Measurements from ENCODE around the gene SMYD2. TPM values are rescaled to one million over a fixed set of nuclear protein-coding genes. Genes with fewer than 3 reads are reported as not detected.

SMYD2 gene, protein sequence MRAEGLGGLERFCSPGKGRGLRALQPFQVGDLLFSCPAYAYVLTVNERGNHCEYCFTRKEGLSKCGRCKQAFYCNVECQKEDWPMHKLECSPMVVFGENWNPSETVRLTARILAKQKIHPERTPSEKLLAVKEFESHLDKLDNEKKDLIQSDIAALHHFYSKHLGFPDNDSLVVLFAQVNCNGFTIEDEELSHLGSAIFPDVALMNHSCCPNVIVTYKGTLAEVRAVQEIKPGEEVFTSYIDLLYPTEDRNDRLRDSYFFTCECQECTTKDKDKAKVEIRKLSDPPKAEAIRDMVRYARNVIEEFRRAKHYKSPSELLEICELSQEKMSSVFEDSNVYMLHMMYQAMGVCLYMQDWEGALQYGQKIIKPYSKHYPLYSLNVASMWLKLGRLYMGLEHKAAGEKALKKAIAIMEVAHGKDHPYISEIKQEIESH
- 69.5 and 72.9 TPM in 2 replicates for polyA plus RNA-seq (2013)

GRCh38 chr1:214281021-214281719 lies at the start of gene SMYD2:
Gene SMYD2 (plus strand): TSS chr1:214281159. CDS start chr1:214281255, 96 bp downstream.
- H4K12ac ChIP-seq (ENCODE audit: low read depth, low read length): peak within 1 kb of the TSS; percentile 99
- H4K91ac ChIP-seq (ENCODE audit: low read depth, low read length): peak within 1 kb of the TSS; percentile 99
- peak within 1 kb of the TSS; percentile 95 for H4K8ac ChIP-seq (ENCODE audit: low read depth, low read length)
- no peak within 1 kb of the TSS for H3K23ac ChIP-seq (ENCODE audit: low read length)
- peak within 1 kb of the TSS; percentile 85 for H2BK12ac ChIP-seq (ENCODE audit: low read length)
- peak within 1 kb of the TSS; percentile 98 for H3K14ac ChIP-seq (ENCODE audit: low read length)
- peak within 1 kb of the TSS; percentile 100 for H3K27ac ChIP-seq (ENCODE audit: low read depth, low read length)
- H3K4ac ChIP-seq (ENCODE audit: low read depth, low read length): peak within 1 kb of the TSS; percentile 93
- peaks cover 8 to 17% of the 10 kb centered on the region in 2 experiments for H3K4me1 ChIP-seq (ENCODE audit: control insufficient read depth in 1 of 2, insufficient read depth in 2 of 2, low read length in 2 of 2)
- peaks cover 20% of the 10 kb centered on the region for H3K79me2 ChIP-seq (ENCODE audit: control insufficient read depth, insufficient read depth, low read length, poor library complexity)
- peak within 1 kb of the TSS; percentile 57 for H2AK5ac ChIP-seq (ENCODE audit: low read length)
- peak within 1 kb of the TSS; percentile 99 for H2AFZ ChIP-seq (ENCODE audit: insufficient read depth, low read length, poor library complexity)
- peak within 1 kb of the TSS; percentile 98 for H3K4me2 ChIP-seq (ENCODE audit: low read length)
- DNase-seq: peak; percentile 76
- H3K4me3 ChIP-seq (ENCODE audit: low read depth, low read length): peak within 1 kb of the TSS; percentile 86
- peaks cover 22% of the 10 kb centered on the region for H3K79me1 ChIP-seq (ENCODE audit: low read length)
- no peaks in the 10 kb centered on the region for H3K27me3 ChIP-seq (ENCODE audit: insufficient read depth, low read length)
- no peaks in the 10 kb centered on the region for H3K36me3 ChIP-seq (ENCODE audit: control insufficient read depth in 1 of 2, insufficient read depth in 2 of 2, low read length in 2 of 2)
- H3K18ac ChIP-seq (ENCODE audit: low read length): peak within 1 kb of the TSS; percentile 99
- peak within 1 kb of the TSS; percentile 92 for H2BK120ac ChIP-seq (ENCODE audit: insufficient read depth, low read length, poor library complexity)
- WGBS (ENCODE audit: extremely low coverage, insufficient coverage, insufficient read length): no CpG with 5 or more reads among the region's 94 CpGs
- H3K9me3 ChIP-seq (ENCODE audit: insufficient read depth, low read depth, low read length): no peaks in the 10 kb centered on the region
- peak within 1 kb of the TSS; percentile 90 for H3K9ac ChIP-seq (ENCODE audit: low read length)
- H2BK5ac ChIP-seq (ENCODE audit: low read depth, low read length, poor library complexity): peak within 1 kb of the TSS; percentile 97

- Histone ChIP-seq H3K9me3 (ENCODE audit: insufficient read depth, low read depth, low read length) (no peaks in the 10 kb centered on the region), H2BK12ac (ENCODE audit: low read length) (no peak overlapping the region), H3K23ac (ENCODE audit: low read length) (no peak overlapping the region), H4K8ac (ENCODE audit: low read depth, low read length) (no peak overlapping the region), H3K79me2 (ENCODE audit: control insufficient read depth, insufficient read depth, low read length, poor library complexity) (no peaks in the 10 kb centered on the region), H2BK120ac (ENCODE audit: insufficient read depth, low read length, poor library complexity) (no peak overlapping the region), H3K4ac (ENCODE audit: low read depth, low read length) (no peak overlapping the region), H2AFZ (ENCODE audit: insufficient read depth, low read length, poor library complexity) (no peak overlapping the region), H2AK5ac (ENCODE audit: low read length) (no peak overlapping the region), H3K14ac (ENCODE audit: low read length) (no peak overlapping the region), H4K12ac (ENCODE audit: low read depth, low read length) (no peak overlapping the region), H3K79me1 (ENCODE audit: low read length) (no peaks in the 10 kb centered on the region), H3K4me3 (ENCODE audit: low read depth, low read length) (no peak overlapping the region), H3K36me3 (ENCODE audit: control insufficient read depth in 1 of 2, insufficient read depth in 2 of 2, low read length in 2 of 2) (no peaks in the 10 kb centered on the region), H4K91ac (ENCODE audit: low read depth, low read length) (no peak overlapping the region), H3K9ac (ENCODE audit: low read length) (no peak overlapping the region), H2BK5ac (ENCODE audit: low read depth, low read length, poor library complexity) (no peak overlapping the region), H3K4me1 (ENCODE audit: control insufficient read depth in 1 of 2, insufficient read depth in 2 of 2, low read length in 2 of 2) (no peaks in the 10 kb centered on the region), H3K18ac (ENCODE audit: low read length) (no peak overlapping the region), H3K27me3 (ENCODE audit: insufficient read depth, low read length) (no peaks in the 10 kb centered on the region), H3K27ac (ENCODE audit: low read depth, low read length) (no peak overlapping the region), H3K4me2 (ENCODE audit: low read length) (no peak overlapping the region)
- DNase-seq: no peak
- no CpG with 5 or more reads among the region's 9 CpGs for WGBS (ENCODE audit: extremely low coverage, insufficient coverage, insufficient read length)
Observed at GRCh38 chr1:214233856-214234634, 46.9 kb upstream of the SMYD2 start.

DNA sequence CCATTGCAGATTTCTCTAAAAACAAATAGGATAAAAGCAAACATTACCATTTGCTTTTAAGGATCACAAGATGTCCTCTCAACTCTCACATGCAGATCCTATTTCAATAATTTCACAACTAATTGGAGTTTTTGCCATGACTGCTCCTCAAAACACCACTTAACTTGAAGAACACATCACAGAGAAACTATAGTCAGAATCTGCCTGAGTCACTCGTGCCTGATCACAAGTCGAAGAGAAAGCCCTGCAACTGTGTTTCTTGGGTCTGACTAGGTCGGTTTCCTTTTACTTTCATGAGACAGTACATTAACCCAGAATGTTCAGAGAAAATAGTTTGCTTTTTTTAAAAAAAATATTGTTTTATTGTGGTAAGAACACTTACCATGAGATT lies 46.3 kb upstream of the SMYD2 start:
- no peaks in the 10 kb centered on the region for H3K4me1 ChIP-seq (ENCODE audit: control insufficient read depth in 1 of 2, insufficient read depth in 2 of 2, low read length in 2 of 2)
- no CpG with 5 or more reads among the region's 3 CpGs for WGBS (ENCODE audit: extremely low coverage, insufficient coverage, insufficient read length)
- no peak overlapping the region for H3K4ac ChIP-seq (ENCODE audit: low read depth, low read length)
- no peak overlapping the region for H4K91ac ChIP-seq (ENCODE audit: low read depth, low read length)
- no peak overlapping the region for H4K8ac ChIP-seq (ENCODE audit: low read depth, low read length)
- H2BK5ac ChIP-seq (ENCODE audit: low read depth, low read length, poor library complexity): no peak overlapping the region
- no peaks in the 10 kb centered on the region for H3K79me2 ChIP-seq (ENCODE audit: control insufficient read depth, insufficient read depth, low read length, poor library complexity)
- no peak for DNase-seq
- no peaks in the 10 kb centered on the region for H3K36me3 ChIP-seq (ENCODE audit: control insufficient read depth in 1 of 2, insufficient read depth in 2 of 2, low read length in 2 of 2)
- H4K12ac ChIP-seq (ENCODE audit: low read depth, low read length): no peak overlapping the region
- H3K9ac ChIP-seq (ENCODE audit: low read length): no peak overlapping the region
- H2BK120ac ChIP-seq (ENCODE audit: insufficient read depth, low read length, poor library complexity): no peak overlapping the region
- H3K9me3 ChIP-seq (ENCODE audit: insufficient read depth, low read depth, low read length): no peaks in the 10 kb centered on the region
- H2BK12ac ChIP-seq (ENCODE audit: low read length): no peak overlapping the region
- H3K14ac ChIP-seq (ENCODE audit: low read length): no peak overlapping the region
- no peak overlapping the region for H3K27ac ChIP-seq (ENCODE audit: low read depth, low read length)
- H2AFZ ChIP-seq (ENCODE audit: insufficient read depth, low read length, poor library complexity): no peak overlapping the region
- H3K79me1 ChIP-seq (ENCODE audit: low read length): no peaks in the 10 kb centered on the region
- no peak overlapping the region for H3K4me3 ChIP-seq (ENCODE audit: low read depth, low read length)
- H3K23ac ChIP-seq (ENCODE audit: low read length): no peak overlapping the region
- no peak overlapping the region for H3K4me2 ChIP-seq (ENCODE audit: low read length)
- no peak overlapping the region for H2AK5ac ChIP-seq (ENCODE audit: low read length)
- H3K18ac ChIP-seq (ENCODE audit: low read length): no peak overlapping the region
- H3K27me3 ChIP-seq (ENCODE audit: insufficient read depth, low read length): no peaks in the 10 kb centered on the region

DNA sequence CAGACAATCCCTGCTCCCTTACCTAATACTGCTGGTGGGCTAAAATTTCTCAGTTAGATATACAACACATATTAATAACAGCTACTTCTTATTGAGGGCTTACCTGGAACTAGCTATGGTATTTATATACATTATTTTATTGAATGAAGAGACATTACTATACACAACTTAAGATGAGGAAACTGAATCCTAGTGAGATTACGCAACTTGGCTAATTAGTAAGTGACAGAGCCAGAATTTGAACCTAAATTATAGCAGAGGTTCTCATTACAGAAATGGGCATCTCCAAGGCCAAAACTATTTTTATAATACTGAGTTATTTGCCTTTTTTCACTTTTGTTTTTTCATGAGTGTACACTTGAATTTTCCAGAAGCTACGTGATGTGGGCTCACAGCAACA lies 44.5 kb upstream of the SMYD2 start:
- H3K79me1 ChIP-seq (ENCODE audit: low read length): no peaks in the 10 kb centered on the region
- WGBS (ENCODE audit: extremely low coverage, insufficient coverage, insufficient read length): no CpG with 5 or more reads among the region's 2 CpGs

More for the DNA sequence above, 44.5 kb upstream of the SMYD2 start:
- Histone ChIP-seq H3K27me3 (ENCODE audit: insufficient read depth, low read length) (no peaks in the 10 kb centered on the region), H3K18ac (ENCODE audit: low read length) (no peak overlapping the region), H3K23ac (ENCODE audit: low read length) (no peak overlapping the region), H2BK120ac (ENCODE audit: insufficient read depth, low read length, poor library complexity) (no peak overlapping the region), H2BK12ac (ENCODE audit: low read length) (no peak overlapping the region), H4K8ac (ENCODE audit: low read depth, low read length) (no peak overlapping the region), H3K4me1 (ENCODE audit: control insufficient read depth in 1 of 2, insufficient read depth in 2 of 2, low read length in 2 of 2) (no peaks in the 10 kb centered on the region), H2AFZ (ENCODE audit: insufficient read depth, low read length, poor library complexity) (no peak overlapping the region), H3K4ac (ENCODE audit: low read depth, low read length) (no peak overlapping the region), H3K4me2 (ENCODE audit: low read length) (no peak overlapping the region), H3K36me3 (ENCODE audit: control insufficient read depth in 1 of 2, insufficient read depth in 2 of 2, low read length in 2 of 2) (no peaks in the 10 kb centered on the region), H2BK5ac (ENCODE audit: low read depth, low read length, poor library complexity) (no peak overlapping the region), H3K27ac (ENCODE audit: low read depth, low read length) (no peak overlapping the region), H3K9me3 (ENCODE audit: insufficient read depth, low read depth, low read length) (no peaks in the 10 kb centered on the region), H4K91ac (ENCODE audit: low read depth, low read length) (no peak overlapping the region), H3K9ac (ENCODE audit: low read length) (no peak overlapping the region), H3K79me2 (ENCODE audit: control insufficient read depth, insufficient read depth, low read length, poor library complexity) (no peaks in the 10 kb centered on the region), H2AK5ac (ENCODE audit: low read length) (no peak overlapping the region), H3K14ac (ENCODE audit: low read length) (no peak overlapping the region), H4K12ac (ENCODE audit: low read depth, low read length) (no peak overlapping the region), H3K4me3 (ENCODE audit: low read depth, low read length) (no peak overlapping the region)
- DNase-seq: no peak

Measured in trophoblast cell (in vitro differentiated cells and primary cell).